SK-N-SH (cell line): Measurements from ENCODE around the gene NAA30. TPM values are rescaled to one million over a fixed set of nuclear protein-coding genes. Genes with fewer than 3 reads are reported as not detected.

Experiments used
- CTCF ChIA-PET: fragments of 300-600, 350-600 bp; formaldehyde crosslinking; extraction: SDS; loops from one replicate; lab custom pipeline; 2021; lab: Yijun Ruan, JAX
- POLR2A ChIA-PET: fragments of 350-600 bp; sonication (Branson Sonifier 250); formaldehyde crosslinking; extraction: SDS; loops from one replicate; lab custom pipeline; 2020; ENCODE audit warnings: antibody characterized with exemption, inconsistent platforms; lab: Yijun Ruan, JAX
- DNase-seq: peaks from one replicate; pipeline ENCODE4 v3.0.0; 2012
- H2AFZ ChIP-seq: fragments of 200-600 bp; sonication (generic); 2 replicates; pipeline ENCODE4 v1.8.1; 2016; ENCODE audit warnings: antibody characterized with exemption, mild to moderate bottlenecking, low read depth
- H3F3A ChIP-seq: fragments of 200-600 bp; sonication (generic); replicated peaks from 2 replicates; pipeline ENCODE3; 2016; ENCODE audit warnings: antibody characterized with exemption, mild to moderate bottlenecking; ENCODE audit not compliant: insufficient read depth
- H3K27ac ChIP-seq, 2 experiments: fragments of 200-500 bp in 1 of 2; fragments of 200-600 bp in 1 of 2; sonication (Bioruptor generic) in 1 of 2; sonication (generic), shearing (Covaris generic) in 1 of 2; 2 replicates each; pipeline versions ENCODE4 v1.5.1 to v1.6.1; 2014 to 2016; ENCODE audit warnings: low read depth in 2 of 2, inconsistent platforms in 1 of 2, low read length in 1 of 2, mild to moderate bottlenecking in 1 of 2, mixed read lengths in 1 of 2
- H3K27me3 ChIP-seq: fragments of 200-600 bp; sonication (generic), shearing (Covaris generic); 2 replicates; pipeline ENCODE4 v1.6.1; 2016; ENCODE audit warnings: mixed run types; ENCODE audit not compliant: insufficient read depth
- H3K36me3 ChIP-seq, 2 experiments: fragments of 200-500 bp in 1 of 2; fragments of 200-600 bp in 1 of 2; sonication (Bioruptor generic) in 1 of 2; sonication (generic) in 1 of 2; replicated peaks in 1 of 2; 2 replicates each; pipeline versions ENCODE3 to v1.5.1; 2014 to 2016; ENCODE audit warnings: low read length in 1 of 2, mild to moderate bottlenecking in 1 of 2; ENCODE audit not compliant: insufficient read depth in 2 of 2, control insufficient read depth in 1 of 2
- H3K4me1 ChIP-seq, 2 experiments: fragments of 200-500 bp in 1 of 2; fragments of 200-600 bp in 1 of 2; sonication (Bioruptor generic) in 1 of 2; sonication (generic), shearing (Covaris generic) in 1 of 2; 2 replicates each; pipeline versions ENCODE4 v1.5.1 to v1.6.1; 2014 to 2016; ENCODE audit warnings: low read depth in 1 of 2, low read length in 1 of 2, mixed run types in 1 of 2; ENCODE audit not compliant: insufficient read depth in 2 of 2, control insufficient read depth in 1 of 2
- H3K4me2 ChIP-seq: fragments of 200-600 bp; sonication (generic), shearing (Covaris generic); 2 replicates; pipeline ENCODE4 v1.6.1; 2017; ENCODE audit warnings: mixed run types
- H3K4me3 ChIP-seq, 2 experiments: fragments of 200-500 bp in 1 of 2; fragments of 200-600 bp in 1 of 2; sonication (Bioruptor generic) in 1 of 2; sonication (generic), shearing (Covaris generic) in 1 of 2; 2 replicates each; pipeline versions ENCODE4 v1.5.1 to v1.8.1; 2014 to 2016; ENCODE audit warnings: low read depth in 2 of 2, inconsistent platforms in 1 of 2, low read length in 1 of 2, mild to moderate bottlenecking in 1 of 2, mixed read lengths in 1 of 2, moderate library complexity in 1 of 2
- H3K79me2 ChIP-seq: fragments of 200-600 bp; sonication (generic); 2 replicates; pipeline ENCODE4 v1.8.1; 2017; ENCODE audit warnings: mild to moderate bottlenecking; ENCODE audit not compliant: insufficient read depth
- H3K9ac ChIP-seq: fragments of 200-600 bp; sonication (generic); 2 replicates; pipeline ENCODE4 v1.6.1; 2017; ENCODE audit warnings: mixed run types
- H3K9me2 ChIP-seq: fragments of 200-600 bp; sonication (generic); 2 replicates; pipeline ENCODE4 v1.6.1; 2017; ENCODE audit warnings: mixed run types
- H3K9me3 ChIP-seq: fragments of 200-600 bp; sonication (generic); 2 replicates; pipeline ENCODE4 v1.6.1; 2017; ENCODE audit warnings: mixed run types, mild to moderate bottlenecking, moderate library complexity
- H4K20me1 ChIP-seq: fragments of 200-600 bp; sonication (generic); 2 replicates; pipeline ENCODE4 v1.6.1; 2017; ENCODE audit warnings: mild to moderate bottlenecking, mixed run types; ENCODE audit not compliant: insufficient read depth
- EP300 ChIP-seq, 2 experiments: IDR thresholded peaks; 2 replicates each; pipeline versions ENCODE4 v1.4.0 to v1.6.1; 2012; ENCODE audit warnings: borderline replicate concordance in 1 of 2, low read depth in 1 of 2, low read length in 1 of 2
- FOXM1 ChIP-seq: IDR thresholded peaks from 2 replicates; pipeline ENCODE4 v1.4.0; 2012; ENCODE audit warnings: low read depth, mild to moderate bottlenecking
- GABPA ChIP-seq: IDR thresholded peaks from 2 replicates; pipeline ENCODE4 v1.4.0; 2012; ENCODE audit warnings: low read depth, mild to moderate bottlenecking
- MXI1 ChIP-seq: IDR thresholded peaks from 2 replicates; pipeline ENCODE4 v1.6.1; 2012; ENCODE audit warnings: mild to moderate bottlenecking, low read depth, low read length, improper control_type of control experiment
- NFIC ChIP-seq: IDR thresholded peaks from 2 replicates; pipeline ENCODE4 v1.4.0; 2012; ENCODE audit warnings: borderline replicate concordance
- NRF1 ChIP-seq: IDR thresholded peaks from 2 replicates; pipeline ENCODE4 v1.6.1; 2012; ENCODE audit warnings: low read depth, mild to moderate bottlenecking, low read length
- POLR2AphosphoS5 ChIP-seq: IDR thresholded peaks from 2 replicates; pipeline ENCODE4 v1.6.1; 2012; ENCODE audit warnings: low read depth, low read length
- RCOR1 ChIP-seq: fragments of 150-350 bp; IDR thresholded peaks from 2 replicates; pipeline ENCODE4 v1.6.1; 2017; ENCODE audit warnings: antibody characterized with exemption, low read length
- RXRA ChIP-seq: IDR thresholded peaks from 2 replicates; pipeline ENCODE4 v1.4.0; 2012; ENCODE audit warnings: low read depth, mild to moderate bottlenecking, borderline replicate concordance
- SMC3 ChIP-seq: IDR thresholded peaks from 2 replicates; pipeline ENCODE4 v1.6.1; 2012; ENCODE audit warnings: low read depth, low read length, improper control_type of control experiment
- TCF12 ChIP-seq: IDR thresholded peaks from 2 replicates; pipeline ENCODE4 v1.4.0; 2012
- YY1 ChIP-seq: IDR thresholded peaks from 2 replicates; pipeline ENCODE4 v1.4.0; 2012; ENCODE audit warnings: low read depth, mild to moderate bottlenecking
- WGBS: methylation state at CpG from one replicate; pipeline ENCODE4 v1.1.6; 2017; ENCODE audit warnings: low lambda C conversion rate; 5-methylcytosine and 5-hydroxymethylcytosine counted together
- polyA plus RNA-seq, 3 experiments: library from polyadenylated mRNA; depleted of rRNA; stranded (reverse); fragments of >200 nt; gene quantifications; 2 replicates each; pipeline ENCODE4 v1.2.3, GENCODE V29; 2012
- TF ChIP-seq, protein P1 (sequence below): IDR thresholded peaks from 2 replicates; pipeline ENCODE4 v1.6.1; 2012; ENCODE audit warnings: mild to moderate bottlenecking, low read depth, low read length, moderate library complexity
- TF ChIP-seq, protein P2 (sequence below): fragments of 150-350 bp; IDR thresholded peaks from 2 replicates; pipeline ENCODE4 v1.6.1; 2017; ENCODE audit warnings: antibody characterized with exemption, low read length, low read depth, borderline replicate concordance
- TF ChIP-seq, protein P3 (sequence below): fragments of 200-600 bp; sonication (generic); IDR thresholded peaks from 2 replicates; pipeline ENCODE4 v1.6.1; 2017; ENCODE audit warnings: antibody characterized with exemption, mild to moderate bottlenecking, moderate library complexity
- TF ChIP-seq, protein P4 (sequence below): IDR thresholded peaks from 2 replicates; pipeline ENCODE4 v1.4.0; 2012; ENCODE audit warnings: low read depth
- TF ChIP-seq, protein P5 (sequence below): IDR thresholded peaks from 2 replicates; pipeline ENCODE4 v1.4.0; 2012; ENCODE audit warnings: low read depth, borderline replicate concordance

The NAA30 gene
- polyA plus RNA-seq, 1 of the 3 experiments (the other 2 are of a cell fraction) = 3.0 TPM

DNA sequence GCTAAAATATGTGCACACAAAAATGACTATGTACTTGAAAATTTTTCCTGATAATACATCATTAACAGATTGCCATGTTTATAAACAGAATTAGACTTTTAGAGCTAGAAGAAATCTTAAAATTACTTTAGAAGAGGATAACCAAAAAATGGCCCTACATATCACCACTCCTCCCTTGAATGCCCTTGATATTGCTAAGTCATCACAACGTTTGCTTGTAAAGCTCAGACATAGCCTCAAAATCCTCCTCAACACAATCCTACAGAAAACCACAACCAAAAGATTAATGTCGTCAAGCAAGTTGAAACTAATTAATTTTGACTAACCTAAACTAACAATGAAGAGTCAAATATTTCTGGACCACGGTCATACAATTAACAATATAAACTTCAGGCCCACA is 19.4 kb upstream of the NAA30 start:
- H3K4me1 ChIP-seq = no peaks in the 10 kb centered on the region
- no peaks in the 10 kb centered on the region for H3K9me3 ChIP-seq
- no peak overlapping the region for H2AFZ ChIP-seq
- H3K36me3 ChIP-seq = no peaks in the 10 kb centered on the region
- H3K4me3 ChIP-seq = no peak overlapping the region
- no peak for DNase-seq
- H4K20me1 ChIP-seq = no peaks in the 10 kb centered on the region
- H3K27me3 ChIP-seq = peaks cover 8% of the 10 kb centered on the region; the same call in 1 of the 2 replicates
- ChIA-PET CTCF (interaction anchor here (1.5 kb wide), 1 partner anchor 18 kb away, joined by 4 read pairs; no protein-coding TSS in a partner anchor), POLR2A (no interaction called here)
- WGBS = 14% methylated on average over 3 of the region's 3 CpGs
- no peaks in the 10 kb centered on the region for H3K79me2 ChIP-seq
- no peaks in the 10 kb centered on the region for H3K9me2 ChIP-seq
- no peak overlapping the region for H3K9ac ChIP-seq
- no peaks in the 10 kb centered on the region for H3F3A ChIP-seq
- TF ChIP-seq, protein P1, sequence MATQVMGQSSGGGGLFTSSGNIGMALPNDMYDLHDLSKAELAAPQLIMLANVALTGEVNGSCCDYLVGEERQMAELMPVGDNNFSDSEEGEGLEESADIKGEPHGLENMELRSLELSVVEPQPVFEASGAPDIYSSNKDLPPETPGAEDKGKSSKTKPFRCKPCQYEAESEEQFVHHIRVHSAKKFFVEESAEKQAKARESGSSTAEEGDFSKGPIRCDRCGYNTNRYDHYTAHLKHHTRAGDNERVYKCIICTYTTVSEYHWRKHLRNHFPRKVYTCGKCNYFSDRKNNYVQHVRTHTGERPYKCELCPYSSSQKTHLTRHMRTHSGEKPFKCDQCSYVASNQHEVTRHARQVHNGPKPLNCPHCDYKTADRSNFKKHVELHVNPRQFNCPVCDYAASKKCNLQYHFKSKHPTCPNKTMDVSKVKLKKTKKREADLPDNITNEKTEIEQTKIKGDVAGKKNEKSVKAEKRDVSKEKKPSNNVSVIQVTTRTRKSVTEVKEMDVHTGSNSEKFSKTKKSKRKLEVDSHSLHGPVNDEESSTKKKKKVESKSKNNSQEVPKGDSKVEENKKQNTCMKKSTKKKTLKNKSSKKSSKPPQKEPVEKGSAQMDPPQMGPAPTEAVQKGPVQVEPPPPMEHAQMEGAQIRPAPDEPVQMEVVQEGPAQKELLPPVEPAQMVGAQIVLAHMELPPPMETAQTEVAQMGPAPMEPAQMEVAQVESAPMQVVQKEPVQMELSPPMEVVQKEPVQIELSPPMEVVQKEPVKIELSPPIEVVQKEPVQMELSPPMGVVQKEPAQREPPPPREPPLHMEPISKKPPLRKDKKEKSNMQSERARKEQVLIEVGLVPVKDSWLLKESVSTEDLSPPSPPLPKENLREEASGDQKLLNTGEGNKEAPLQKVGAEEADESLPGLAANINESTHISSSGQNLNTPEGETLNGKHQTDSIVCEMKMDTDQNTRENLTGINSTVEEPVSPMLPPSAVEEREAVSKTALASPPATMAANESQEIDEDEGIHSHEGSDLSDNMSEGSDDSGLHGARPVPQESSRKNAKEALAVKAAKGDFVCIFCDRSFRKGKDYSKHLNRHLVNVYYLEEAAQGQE = no peak
- TF ChIP-seq MXI1 = no peak
- TF ChIP-seq RCOR1 = no peak
- TF ChIP-seq, protein P2, sequence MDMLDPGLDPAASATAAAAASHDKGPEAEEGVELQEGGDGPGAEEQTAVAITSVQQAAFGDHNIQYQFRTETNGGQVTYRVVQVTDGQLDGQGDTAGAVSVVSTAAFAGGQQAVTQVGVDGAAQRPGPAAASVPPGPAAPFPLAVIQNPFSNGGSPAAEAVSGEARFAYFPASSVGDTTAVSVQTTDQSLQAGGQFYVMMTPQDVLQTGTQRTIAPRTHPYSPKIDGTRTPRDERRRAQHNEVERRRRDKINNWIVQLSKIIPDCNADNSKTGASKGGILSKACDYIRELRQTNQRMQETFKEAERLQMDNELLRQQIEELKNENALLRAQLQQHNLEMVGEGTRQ = no peak
- TF ChIP-seq SMC3 = no peak
- no peak for TF ChIP-seq GABPA
- TF ChIP-seq, protein P3, sequence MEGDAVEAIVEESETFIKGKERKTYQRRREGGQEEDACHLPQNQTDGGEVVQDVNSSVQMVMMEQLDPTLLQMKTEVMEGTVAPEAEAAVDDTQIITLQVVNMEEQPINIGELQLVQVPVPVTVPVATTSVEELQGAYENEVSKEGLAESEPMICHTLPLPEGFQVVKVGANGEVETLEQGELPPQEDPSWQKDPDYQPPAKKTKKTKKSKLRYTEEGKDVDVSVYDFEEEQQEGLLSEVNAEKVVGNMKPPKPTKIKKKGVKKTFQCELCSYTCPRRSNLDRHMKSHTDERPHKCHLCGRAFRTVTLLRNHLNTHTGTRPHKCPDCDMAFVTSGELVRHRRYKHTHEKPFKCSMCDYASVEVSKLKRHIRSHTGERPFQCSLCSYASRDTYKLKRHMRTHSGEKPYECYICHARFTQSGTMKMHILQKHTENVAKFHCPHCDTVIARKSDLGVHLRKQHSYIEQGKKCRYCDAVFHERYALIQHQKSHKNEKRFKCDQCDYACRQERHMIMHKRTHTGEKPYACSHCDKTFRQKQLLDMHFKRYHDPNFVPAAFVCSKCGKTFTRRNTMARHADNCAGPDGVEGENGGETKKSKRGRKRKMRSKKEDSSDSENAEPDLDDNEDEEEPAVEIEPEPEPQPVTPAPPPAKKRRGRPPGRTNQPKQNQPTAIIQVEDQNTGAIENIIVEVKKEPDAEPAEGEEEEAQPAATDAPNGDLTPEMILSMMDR = no peak
- TF ChIP-seq FOXM1 = no peak
- no peak for TF ChIP-seq TCF12
- no peak for TF ChIP-seq EP300 (IDR thresholded peaks at IDR 0.05; ENCODE audit: borderline replicate concordance in 1 of 2, low read depth in 1 of 2, low read length in 1 of 2)
- no peak for TF ChIP-seq RXRA
- TF ChIP-seq, protein P4, sequence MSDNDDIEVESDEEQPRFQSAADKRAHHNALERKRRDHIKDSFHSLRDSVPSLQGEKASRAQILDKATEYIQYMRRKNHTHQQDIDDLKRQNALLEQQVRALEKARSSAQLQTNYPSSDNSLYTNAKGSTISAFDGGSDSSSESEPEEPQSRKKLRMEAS = no peak
- no peak for TF ChIP-seq NFIC
- no peak for TF ChIP-seq NRF1
- no peak for TF ChIP-seq YY1
- no peak for TF ChIP-seq POLR2AphosphoS5
- TF ChIP-seq, protein P5, sequence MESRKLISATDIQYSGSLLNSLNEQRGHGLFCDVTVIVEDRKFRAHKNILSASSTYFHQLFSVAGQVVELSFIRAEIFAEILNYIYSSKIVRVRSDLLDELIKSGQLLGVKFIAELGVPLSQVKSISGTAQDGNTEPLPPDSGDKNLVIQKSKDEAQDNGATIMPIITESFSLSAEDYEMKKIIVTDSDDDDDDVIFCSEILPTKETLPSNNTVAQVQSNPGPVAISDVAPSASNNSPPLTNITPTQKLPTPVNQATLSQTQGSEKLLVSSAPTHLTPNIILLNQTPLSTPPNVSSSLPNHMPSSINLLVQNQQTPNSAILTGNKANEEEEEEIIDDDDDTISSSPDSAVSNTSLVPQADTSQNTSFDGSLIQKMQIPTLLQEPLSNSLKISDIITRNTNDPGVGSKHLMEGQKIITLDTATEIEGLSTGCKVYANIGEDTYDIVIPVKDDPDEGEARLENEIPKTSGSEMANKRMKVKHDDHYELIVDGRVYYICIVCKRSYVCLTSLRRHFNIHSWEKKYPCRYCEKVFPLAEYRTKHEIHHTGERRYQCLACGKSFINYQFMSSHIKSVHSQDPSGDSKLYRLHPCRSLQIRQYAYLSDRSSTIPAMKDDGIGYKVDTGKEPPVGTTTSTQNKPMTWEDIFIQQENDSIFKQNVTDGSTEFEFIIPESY = no peak
- H3K4me2 ChIP-seq = no peak overlapping the region
- no peak overlapping the region for H3K27ac ChIP-seq
